SK-N-SH (cell line): Measurements from ENCODE around the gene CCND3. TPM values are rescaled to one million over a fixed set of nuclear protein-coding genes. Genes with fewer than 3 reads are reported as not detected.

ENCODE experiments used
- CTCF ChIA-PET: fragments of 300-600, 350-600 bp; formaldehyde crosslinking; extraction: SDS; loops from one replicate; lab custom pipeline; 2021; lab: Yijun Ruan, JAX
- POLR2A ChIA-PET: fragments of 350-600 bp; sonication (Branson Sonifier 250); formaldehyde crosslinking; extraction: SDS; loops from one replicate; lab custom pipeline; 2020; ENCODE audit warnings: antibody characterized with exemption, inconsistent platforms; lab: Yijun Ruan, JAX
- DNase-seq: peaks from one replicate; pipeline ENCODE4 v3.0.0; 2012
- H2AFZ ChIP-seq: fragments of 200-600 bp; sonication (generic); 2 replicates; pipeline ENCODE4 v1.8.1; 2016; ENCODE audit warnings: antibody characterized with exemption, mild to moderate bottlenecking, low read depth
- H3F3A ChIP-seq: fragments of 200-600 bp; sonication (generic); replicated peaks from 2 replicates; pipeline ENCODE3; 2016; ENCODE audit warnings: antibody characterized with exemption, mild to moderate bottlenecking; ENCODE audit not compliant: insufficient read depth
- H3K27ac ChIP-seq, 2 experiments: fragments of 200-500 bp in 1 of 2; fragments of 200-600 bp in 1 of 2; sonication (Bioruptor generic) in 1 of 2; sonication (generic), shearing (Covaris generic) in 1 of 2; 2 replicates each; pipeline versions ENCODE4 v1.5.1 to v1.6.1; 2014 to 2016; ENCODE audit warnings: low read depth in 2 of 2, inconsistent platforms in 1 of 2, low read length in 1 of 2, mild to moderate bottlenecking in 1 of 2, mixed read lengths in 1 of 2
- H3K27me3 ChIP-seq: fragments of 200-600 bp; sonication (generic), shearing (Covaris generic); 2 replicates; pipeline ENCODE4 v1.6.1; 2016; ENCODE audit warnings: mixed run types; ENCODE audit not compliant: insufficient read depth
- H3K36me3 ChIP-seq, 2 experiments: fragments of 200-500 bp in 1 of 2; fragments of 200-600 bp in 1 of 2; sonication (Bioruptor generic) in 1 of 2; sonication (generic) in 1 of 2; replicated peaks in 1 of 2; 2 replicates each; pipeline versions ENCODE3 to v1.5.1; 2014 to 2016; ENCODE audit warnings: low read length in 1 of 2, mild to moderate bottlenecking in 1 of 2; ENCODE audit not compliant: insufficient read depth in 2 of 2, control insufficient read depth in 1 of 2
- H3K4me1 ChIP-seq, 2 experiments: fragments of 200-500 bp in 1 of 2; fragments of 200-600 bp in 1 of 2; sonication (Bioruptor generic) in 1 of 2; sonication (generic), shearing (Covaris generic) in 1 of 2; 2 replicates each; pipeline versions ENCODE4 v1.5.1 to v1.6.1; 2014 to 2016; ENCODE audit warnings: low read depth in 1 of 2, low read length in 1 of 2, mixed run types in 1 of 2; ENCODE audit not compliant: insufficient read depth in 2 of 2, control insufficient read depth in 1 of 2
- H3K4me2 ChIP-seq: fragments of 200-600 bp; sonication (generic), shearing (Covaris generic); 2 replicates; pipeline ENCODE4 v1.6.1; 2017; ENCODE audit warnings: mixed run types
- H3K4me3 ChIP-seq, 2 experiments: fragments of 200-500 bp in 1 of 2; fragments of 200-600 bp in 1 of 2; sonication (Bioruptor generic) in 1 of 2; sonication (generic), shearing (Covaris generic) in 1 of 2; 2 replicates each; pipeline versions ENCODE4 v1.5.1 to v1.8.1; 2014 to 2016; ENCODE audit warnings: low read depth in 2 of 2, inconsistent platforms in 1 of 2, low read length in 1 of 2, mild to moderate bottlenecking in 1 of 2, mixed read lengths in 1 of 2, moderate library complexity in 1 of 2
- H3K79me2 ChIP-seq: fragments of 200-600 bp; sonication (generic); 2 replicates; pipeline ENCODE4 v1.8.1; 2017; ENCODE audit warnings: mild to moderate bottlenecking; ENCODE audit not compliant: insufficient read depth
- H3K9ac ChIP-seq: fragments of 200-600 bp; sonication (generic); 2 replicates; pipeline ENCODE4 v1.6.1; 2017; ENCODE audit warnings: mixed run types
- H3K9me2 ChIP-seq: fragments of 200-600 bp; sonication (generic); 2 replicates; pipeline ENCODE4 v1.6.1; 2017; ENCODE audit warnings: mixed run types
- H3K9me3 ChIP-seq: fragments of 200-600 bp; sonication (generic); 2 replicates; pipeline ENCODE4 v1.6.1; 2017; ENCODE audit warnings: mixed run types, mild to moderate bottlenecking, moderate library complexity
- H4K20me1 ChIP-seq: fragments of 200-600 bp; sonication (generic); 2 replicates; pipeline ENCODE4 v1.6.1; 2017; ENCODE audit warnings: mild to moderate bottlenecking, mixed run types; ENCODE audit not compliant: insufficient read depth
- EP300 ChIP-seq, 2 experiments: IDR thresholded peaks; 2 replicates each; pipeline versions ENCODE4 v1.4.0 to v1.6.1; 2012; ENCODE audit warnings: borderline replicate concordance in 1 of 2, low read depth in 1 of 2, low read length in 1 of 2
- FOSL2 ChIP-seq: IDR thresholded peaks from 2 replicates; pipeline ENCODE4 v1.4.0; 2012; ENCODE audit warnings: low read depth, mild to moderate bottlenecking, moderate library complexity, borderline replicate concordance
- FOXJ3 ChIP-seq: sonication (generic); formaldehyde crosslinking; IDR thresholded peaks from 2 replicates; pipeline ENCODE4 v1.5.1; 2020; ENCODE audit warnings: mild to moderate bottlenecking, missing genetic modification reagents
- FOXM1 ChIP-seq: IDR thresholded peaks from 2 replicates; pipeline ENCODE4 v1.4.0; 2012; ENCODE audit warnings: low read depth, mild to moderate bottlenecking
- IRF3 ChIP-seq: fragments of 150-350 bp; IDR thresholded peaks from 2 replicates; pipeline ENCODE4 v1.6.1; 2016; ENCODE audit warnings: mild to moderate bottlenecking, low read depth, low read length
- MAX ChIP-seq: IDR thresholded peaks from 2 replicates; pipeline ENCODE4 v1.4.0; 2012; ENCODE audit warnings: low read depth
- MEF2A ChIP-seq: IDR thresholded peaks from 2 replicates; pipeline ENCODE4 v1.4.0; 2012; ENCODE audit warnings: low read depth, borderline replicate concordance
- MXI1 ChIP-seq: IDR thresholded peaks from 2 replicates; pipeline ENCODE4 v1.6.1; 2012; ENCODE audit warnings: mild to moderate bottlenecking, low read depth, low read length, improper control_type of control experiment
- NRF1 ChIP-seq: IDR thresholded peaks from 2 replicates; pipeline ENCODE4 v1.6.1; 2012; ENCODE audit warnings: low read depth, mild to moderate bottlenecking, low read length
- POLR2AphosphoS5 ChIP-seq: IDR thresholded peaks from 2 replicates; pipeline ENCODE4 v1.6.1; 2012; ENCODE audit warnings: low read depth, low read length
- RAD21 ChIP-seq: IDR thresholded peaks from 2 replicates; pipeline ENCODE4 v1.6.1; 2012; ENCODE audit warnings: mild to moderate bottlenecking, low read length
- RXRA ChIP-seq: IDR thresholded peaks from 2 replicates; pipeline ENCODE4 v1.4.0; 2012; ENCODE audit warnings: low read depth, mild to moderate bottlenecking, borderline replicate concordance
- SIN3A ChIP-seq: IDR thresholded peaks from 2 replicates; pipeline ENCODE4 v1.6.1; 2012; ENCODE audit warnings: low read depth, mild to moderate bottlenecking, low read length, moderate library complexity, borderline replicate concordance
- TAF1 ChIP-seq: IDR thresholded peaks from 2 replicates; pipeline ENCODE4 v1.6.1; 2012; ENCODE audit warnings: low read depth, mild to moderate bottlenecking, low read length, moderate library complexity, borderline replicate concordance
- TCF12 ChIP-seq: IDR thresholded peaks from 2 replicates; pipeline ENCODE4 v1.4.0; 2012
- TEAD4 ChIP-seq: IDR thresholded peaks from 2 replicates; pipeline ENCODE4 v1.4.0; 2012; ENCODE audit warnings: mild to moderate bottlenecking, borderline replicate concordance; ENCODE audit not compliant: insufficient read depth
- USF1 ChIP-seq: IDR thresholded peaks from 2 replicates; pipeline ENCODE4 v1.4.0; 2012; ENCODE audit warnings: low read depth, borderline replicate concordance
- YY1 ChIP-seq: IDR thresholded peaks from 2 replicates; pipeline ENCODE4 v1.4.0; 2012; ENCODE audit warnings: low read depth, mild to moderate bottlenecking
- WGBS: methylation state at CpG from one replicate; pipeline ENCODE4 v1.1.6; 2017; ENCODE audit warnings: low lambda C conversion rate; 5-methylcytosine and 5-hydroxymethylcytosine counted together
- polyA plus RNA-seq, 3 experiments: library from polyadenylated mRNA; depleted of rRNA; stranded (reverse); fragments of >200 nt; gene quantifications; 2 replicates each; pipeline ENCODE4 v1.2.3, GENCODE V29; 2012

CCND3 gene
- polyA plus RNA-seq, 1 of the 3 experiments (the other 2 are of a cell fraction), result 26.6 TPM

GRCh38 chr6:41934278-41935192, 7.1 kb downstream of the CCND3 start:
- H3K4me2 ChIP-seq, result no peak overlapping the region
- H3F3A ChIP-seq, result peaks cover 20% of the 10 kb centered on the region
- H4K20me1 ChIP-seq, result no peaks in the 10 kb centered on the region
- TF ChIP-seq SIN3A, result no peak
- TF ChIP-seq FOXM1, result no peak
- no peak for TF ChIP-seq MEF2A
- TF ChIP-seq NRF1, result no peak
- no peak for TF ChIP-seq TAF1
- TF ChIP-seq USF1, result no peak
- no peak overlapping the region for H2AFZ ChIP-seq
- no peak overlapping the region; a peak in 1 of 4 replicates for H3K27ac ChIP-seq
- peaks cover 29% of the 10 kb centered on the region for H3K79me2 ChIP-seq
- ChIA-PET CTCF (interaction anchor here (1.3 to 10.3 kb wide), 9 partner anchors 9 to 613 kb away, joined by 3 to 96 read pairs (median 9); partner anchors contain the start of genes BYSL, MED20 and TOMM6), POLR2A (no interaction called here)
- H3K9me3 ChIP-seq, result no peaks in the 10 kb centered on the region
- WGBS, result 89% methylated on average over 7 of the region's 7 CpGs
- H3K4me3 ChIP-seq, result no peak overlapping the region
- H3K9ac ChIP-seq, result no peak overlapping the region
- no peak for DNase-seq
- peaks cover 31 to 59% of the 10 kb centered on the region in 2 experiments for H3K36me3 ChIP-seq
- peaks cover 10 to 12% of the 10 kb centered on the region in 2 experiments; a peak in 3 of 4 replicates for H3K4me1 ChIP-seq
- no peaks in the 10 kb centered on the region for H3K27me3 ChIP-seq
- no peaks in the 10 kb centered on the region for H3K9me2 ChIP-seq

GRCh38 chr6:41932378-41932777, 9.2 kb downstream of the CCND3 start:
- TF ChIP-seq YY1, result no peak
- no peak for TF ChIP-seq IRF3
- no peak for TF ChIP-seq FOXJ3 (CRISPR knock-in tag)
- no peak for TF ChIP-seq TCF12
- TF ChIP-seq RAD21, result no peak
- TF ChIP-seq MXI1, result no peak
- no peak for TF ChIP-seq EP300 (IDR thresholded peaks at IDR 0.05; ENCODE audit: borderline replicate concordance in 1 of 2, low read depth in 1 of 2, low read length in 1 of 2)
- no peak for TF ChIP-seq SIN3A
- no peak for TF ChIP-seq POLR2AphosphoS5
- no peak for TF ChIP-seq FOSL2
- TF ChIP-seq RXRA, result no peak
- no peak for TF ChIP-seq MAX
- no peak for TF ChIP-seq TEAD4
- TF ChIP-seq, all 33 proteins: peak for 0
- Histone ChIP-seq H3K27ac (no peak overlapping the region), H3K9ac (no peak overlapping the region), H3K36me3 (peaks cover 48 to 77% of the 10 kb centered on the region in 2 experiments), H3K9me2 (no peaks in the 10 kb centered on the region), H3K4me3 (no peak overlapping the region), H3F3A (peaks cover 20% of the 10 kb centered on the region), H4K20me1 (no peaks in the 10 kb centered on the region), H3K27me3 (no peaks in the 10 kb centered on the region), H3K9me3 (no peaks in the 10 kb centered on the region), H2AFZ (no peak overlapping the region), H3K4me1 (peaks cover 0 to 12% of the 10 kb centered on the region in 2 experiments; a peak in 2 of 4 replicates), H3K4me2 (no peak overlapping the region), H3K79me2 (peaks cover 26% of the 10 kb centered on the region)
- ChIA-PET POLR2A (no interaction called here), CTCF (interaction anchor here (1.3 to 8.5 kb wide), 4 partner anchors 11 to 145 kb away, joined by 3 to 70 read pairs (median 13); partner anchors contain the start of genes BYSL, MED20 and TOMM6)
- 94% methylated on average over 15 of the region's 15 CpGs for WGBS
- no peak for DNase-seq
